SK-N-DZ (cell line): ENCODE data around the gene NRSN2.
A peak's percentile ranks its signal among the peaks of the same experiment; 100 is the strongest.
"Not testable (repeated sequence)": the region's sequence is repeated elsewhere in the genome, so short reads cannot be mapped to it uniquely, and the experiment has no call there.

Experiments
- DNase-seq: peaks from one replicate; pipeline ENCODE4 v3.0.0-alpha.2; 2015; ENCODE audit warnings: low spot score

The NRSN2 gene

DNA sequence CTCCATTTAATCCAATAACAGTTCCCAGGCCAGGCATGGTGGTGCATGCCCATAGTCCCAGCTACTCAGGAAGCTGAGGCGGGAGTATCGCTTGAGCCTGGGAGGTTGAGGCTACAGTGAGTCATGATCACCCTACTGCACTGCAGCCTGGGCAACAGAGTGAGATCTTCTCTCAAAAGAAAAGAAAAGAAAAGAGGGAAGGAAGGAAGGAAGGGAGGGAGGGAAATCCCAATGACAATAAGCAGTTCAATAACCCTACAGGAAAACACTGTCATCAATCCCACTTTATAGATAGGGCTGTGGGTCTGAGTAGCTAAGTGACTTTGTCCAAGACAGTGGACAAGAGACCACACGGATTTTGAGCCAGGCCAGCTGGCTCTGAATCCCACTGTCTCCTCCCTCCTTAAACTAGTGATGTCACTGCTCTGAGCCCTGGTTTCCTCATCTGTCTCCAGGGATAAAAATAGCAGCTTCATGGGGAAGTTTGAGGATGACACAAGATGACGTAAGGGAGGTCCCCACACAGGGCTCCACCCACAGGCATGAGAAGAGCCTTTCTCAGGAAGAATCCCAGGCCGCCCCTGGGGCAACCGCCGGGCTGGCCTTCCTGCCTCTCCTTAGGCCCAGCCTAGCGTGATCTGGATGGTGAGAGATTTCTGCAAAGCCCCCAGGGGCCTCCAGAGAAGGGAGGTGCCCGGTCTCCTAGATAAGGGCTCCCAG is 26.4 kb downstream of the NRSN2 start:
- no peak for DNase-seq

DNA sequence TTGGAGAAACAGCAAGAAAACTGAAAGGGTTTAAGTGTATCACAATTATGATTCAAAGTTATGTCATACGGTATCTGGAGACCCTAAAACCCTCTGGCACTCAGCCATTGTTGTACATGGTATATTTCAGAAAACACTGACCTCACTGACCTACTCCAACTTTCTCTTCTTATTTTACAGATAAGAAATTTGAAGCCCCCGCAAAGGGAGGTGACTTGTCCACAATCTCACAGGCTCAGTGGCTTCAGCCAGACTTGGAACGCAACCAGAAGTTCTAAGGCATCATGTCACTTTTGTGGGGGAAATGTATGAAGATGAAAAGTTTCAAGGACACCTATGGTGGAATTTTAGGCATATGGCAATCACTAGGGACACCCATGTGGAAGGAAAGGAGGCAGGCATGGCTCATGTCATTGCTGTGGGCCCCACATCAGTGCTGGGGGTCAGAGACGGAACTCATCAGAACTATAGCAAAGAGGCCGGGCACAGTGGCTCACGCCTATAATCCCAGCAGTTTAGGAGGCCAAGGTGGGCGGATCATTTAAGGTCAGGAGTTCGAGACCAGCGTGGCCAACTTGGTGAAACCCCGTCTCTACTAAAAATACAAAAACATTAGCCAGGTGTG is 28.5 kb downstream of the NRSN2 start:
- DNase-seq, result no peak

DNA sequence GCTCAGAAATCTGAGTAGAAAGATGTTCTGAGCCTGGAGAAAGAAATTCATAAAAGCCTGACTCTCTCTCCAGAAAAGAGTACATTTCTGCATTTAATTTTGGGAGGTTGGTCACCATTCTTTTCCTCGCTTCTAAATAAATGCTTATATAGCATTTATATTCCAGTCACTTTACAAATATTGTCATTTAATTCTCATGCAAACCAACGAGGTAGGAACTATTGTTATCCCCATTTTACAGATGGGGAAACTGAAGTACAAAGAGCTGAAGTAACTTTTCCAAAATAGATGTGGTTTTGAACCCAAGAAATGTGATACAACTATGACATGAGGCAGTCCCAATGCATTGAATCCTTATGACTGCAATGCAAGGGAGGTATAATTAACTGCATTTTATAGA is 29.2 kb downstream of the NRSN2 start:
- no peak for DNase-seq

DNA sequence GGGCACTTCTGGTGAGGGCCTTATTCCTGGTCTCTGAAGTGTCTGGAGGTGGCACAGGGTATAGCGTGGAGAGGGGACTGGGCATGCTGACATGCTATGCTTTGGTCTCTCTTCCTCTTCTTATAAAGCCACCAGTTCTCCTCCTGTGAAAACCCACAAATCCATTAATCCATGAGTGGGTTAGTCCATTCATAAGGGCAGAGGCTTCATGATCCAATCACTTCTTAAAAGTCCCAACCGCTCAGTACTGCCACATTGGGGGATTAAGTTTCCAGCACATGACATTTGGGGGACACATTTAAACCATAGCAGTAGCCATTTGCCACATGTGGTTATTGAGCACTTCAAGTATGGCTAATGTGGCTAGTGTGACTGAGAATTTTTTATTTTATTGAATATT is 29.8 kb downstream of the NRSN2 start:
- no peak for DNase-seq

DNA sequence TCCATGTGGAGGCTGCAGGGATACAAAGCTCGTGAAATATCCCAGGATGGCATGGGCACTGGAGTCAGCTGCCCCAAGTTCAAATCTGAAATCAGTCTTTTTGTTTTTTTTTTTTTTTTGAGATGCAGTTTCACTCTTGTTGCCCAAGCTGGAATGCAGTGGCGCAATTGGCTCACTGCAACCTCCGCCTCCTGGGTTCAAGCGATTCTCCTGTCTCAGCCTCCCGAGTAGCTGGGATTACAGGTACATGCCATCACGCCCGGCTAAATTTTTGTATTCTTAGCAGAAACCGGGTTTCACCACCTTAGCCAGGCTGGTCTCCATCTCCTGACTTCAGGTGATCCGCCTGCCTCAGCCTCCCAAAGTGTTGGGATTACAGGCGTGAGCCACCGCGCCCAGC is 30.7 kb downstream of the NRSN2 start:
- DNase-seq, result not testable (repeated sequence)

DNA sequence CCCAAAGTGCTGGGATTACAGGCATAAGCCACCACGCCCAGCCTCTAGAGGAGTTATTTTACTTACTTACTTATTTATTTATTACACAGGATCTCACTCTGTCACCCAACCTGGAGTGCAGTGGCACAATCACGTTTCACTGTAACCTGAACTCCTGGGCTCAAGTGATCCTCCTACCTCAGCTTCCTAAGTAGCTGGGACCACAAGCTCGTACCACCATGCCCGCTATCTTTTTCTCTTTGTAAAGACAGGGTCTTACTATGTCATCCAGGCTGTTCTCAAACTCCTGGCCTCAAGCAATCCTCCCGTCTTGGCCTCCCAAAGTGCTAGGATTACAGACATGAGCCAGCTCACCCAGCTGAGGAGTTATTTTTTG is 32.0 kb downstream of the NRSN2 start:
- DNase-seq, result no peak

DNA sequence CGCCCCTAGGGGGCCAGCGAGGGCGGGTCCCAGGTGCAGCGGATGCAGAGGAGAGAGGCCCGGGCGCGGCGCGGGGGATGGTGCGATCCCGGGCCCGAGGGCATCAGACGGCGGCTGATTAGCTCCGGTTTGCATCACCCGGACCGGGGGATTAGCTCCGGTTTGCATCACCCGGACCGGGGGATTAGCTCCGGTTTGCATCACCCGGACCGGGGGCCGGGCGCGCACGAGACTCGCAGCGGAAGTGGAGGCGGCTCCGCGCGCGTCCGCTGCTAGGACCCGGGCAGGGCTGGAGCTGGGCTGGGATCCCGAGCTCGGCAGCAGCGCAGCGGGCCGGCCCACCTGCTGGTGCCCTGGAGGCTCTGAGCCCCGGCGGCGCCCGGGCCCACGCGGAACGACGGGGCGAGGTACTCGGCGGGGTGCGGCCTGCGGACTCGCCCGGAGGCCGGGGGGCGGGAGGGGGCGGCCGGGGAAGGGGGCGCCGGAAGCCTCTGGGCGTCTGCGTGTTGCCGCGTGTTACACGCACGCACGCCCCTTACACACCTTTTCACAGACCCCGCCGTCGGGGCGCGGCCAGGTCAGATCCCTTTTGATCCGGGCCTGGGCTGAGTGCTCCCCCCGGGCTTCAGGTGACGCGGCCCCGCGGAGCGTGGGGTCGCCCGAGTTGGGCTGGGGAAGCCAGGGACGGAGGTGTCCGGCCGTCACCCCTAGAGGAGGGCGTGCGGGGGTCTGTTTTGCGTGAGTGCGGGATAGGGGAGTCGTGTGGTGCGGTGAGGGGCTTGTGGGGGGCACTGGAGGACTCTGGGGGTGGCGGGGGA is 34.1 kb downstream of the NRSN2 start:
- DNase-seq, result peak; percentile 77

DNA sequence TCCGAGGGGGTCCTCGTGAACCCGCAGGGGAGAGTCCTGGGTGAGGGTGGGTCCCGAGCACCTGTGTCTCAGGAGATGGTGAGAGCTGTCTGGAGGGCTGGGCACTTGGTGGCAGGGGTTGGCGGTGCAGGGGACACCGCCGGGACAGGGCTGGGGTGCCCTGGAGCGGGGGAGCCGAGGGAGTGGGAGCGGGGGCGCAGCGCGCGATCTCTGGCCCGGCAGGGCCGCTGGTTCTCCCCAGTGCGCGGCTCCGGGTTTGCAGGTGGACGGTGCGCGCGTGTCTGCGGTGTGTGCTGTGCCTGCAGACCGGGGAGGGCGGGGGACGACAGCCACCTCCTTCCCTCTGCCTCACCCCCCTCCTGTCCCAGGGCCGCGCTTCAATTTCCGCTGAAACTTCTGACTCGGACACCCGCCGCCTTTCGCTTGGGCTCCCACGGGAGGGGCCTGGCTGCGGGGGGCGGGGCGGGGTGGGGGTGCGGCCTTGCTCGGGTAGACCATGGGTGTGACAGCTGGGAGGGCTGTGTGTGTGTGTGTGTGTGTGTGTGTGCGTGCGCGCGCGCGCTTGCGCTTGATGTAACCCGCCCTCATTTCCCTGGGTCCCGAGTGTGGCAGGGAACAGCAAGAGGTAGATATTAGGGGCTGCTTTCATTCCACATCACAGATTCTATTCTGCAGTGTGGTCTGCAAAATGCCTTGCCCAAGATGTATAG is 34.8 kb downstream of the NRSN2 start:
- peak; percentile 47 for DNase-seq

DNA sequence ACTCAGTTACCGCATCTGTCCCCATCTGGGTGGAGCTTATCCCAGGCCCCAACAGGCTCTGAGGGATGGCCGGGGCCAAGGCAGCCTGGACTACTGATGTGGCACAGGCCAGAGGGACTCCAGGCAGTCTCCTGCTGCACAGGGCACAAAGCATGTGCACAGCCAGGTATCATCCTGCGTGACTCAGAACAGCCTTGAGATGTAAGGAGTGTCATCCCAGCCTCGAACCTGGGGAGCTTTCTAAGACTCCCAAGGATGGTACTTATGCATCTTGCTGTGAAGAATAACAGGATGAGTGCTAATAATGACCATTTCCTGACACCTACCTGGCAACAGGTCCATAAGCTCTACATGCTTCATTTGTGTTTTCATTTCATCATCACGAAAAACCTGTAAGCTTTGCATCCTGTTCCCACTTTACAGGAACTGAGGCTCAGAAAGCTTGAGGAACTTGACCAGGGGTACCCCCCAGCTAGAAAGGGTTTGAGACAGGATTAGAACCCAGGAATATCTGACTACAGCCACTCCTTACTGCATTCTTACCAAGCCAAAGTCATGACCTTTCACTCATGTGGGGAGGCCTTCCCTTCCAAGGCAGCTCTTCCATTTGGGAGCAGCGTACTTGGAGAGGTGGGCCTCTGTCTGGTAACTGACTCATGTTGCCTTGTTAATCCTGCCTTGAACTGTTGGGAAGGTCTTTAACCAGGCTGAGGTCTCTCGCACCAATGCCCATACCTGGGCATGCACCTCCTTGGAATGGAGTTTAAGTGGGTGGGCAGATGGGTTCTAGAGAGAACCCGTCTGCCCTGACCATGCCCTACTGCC is 35.6 kb downstream of the NRSN2 start:
- no peak for DNase-seq

DNA sequence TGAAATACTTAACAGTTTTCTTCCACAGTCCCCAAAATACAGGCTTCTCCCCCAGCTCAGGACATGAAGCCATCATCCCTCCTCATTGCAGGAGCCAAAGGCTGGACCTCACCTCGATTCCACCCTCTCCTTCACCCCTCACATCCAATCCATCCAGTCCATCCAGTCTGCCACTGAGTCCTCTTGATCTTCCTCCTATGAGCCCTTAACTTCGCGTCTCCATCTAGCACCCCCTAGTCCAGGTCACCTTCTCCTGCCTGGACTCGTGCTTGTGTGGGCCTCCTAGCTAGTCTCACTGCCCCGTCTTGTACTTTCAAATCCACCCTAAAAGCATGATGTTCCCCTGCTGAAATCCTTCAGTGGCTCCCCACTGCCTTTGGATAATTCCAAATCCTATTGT is 37.0 kb downstream of the NRSN2 start:
- no peak for DNase-seq

DNA sequence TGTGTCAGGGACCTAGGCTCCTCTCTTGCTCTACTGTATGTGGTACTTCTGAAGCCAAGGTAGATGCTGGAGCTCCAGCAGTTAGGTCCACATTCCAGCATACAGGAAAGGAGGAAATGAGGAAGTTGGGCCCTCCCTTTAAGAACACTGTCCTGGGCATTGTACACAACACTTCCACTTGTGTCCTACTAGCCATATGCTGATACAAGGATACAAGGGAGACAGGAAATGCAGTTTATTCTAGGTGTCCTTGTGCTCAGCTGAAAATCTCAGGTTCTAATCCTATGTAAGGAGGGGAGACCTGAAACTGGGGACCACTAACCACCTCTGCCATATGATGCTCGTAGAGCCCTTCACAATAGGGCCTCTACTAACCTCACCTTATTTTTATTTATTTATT is 37.8 kb downstream of the NRSN2 start:
- DNase-seq, result no peak

DNA sequence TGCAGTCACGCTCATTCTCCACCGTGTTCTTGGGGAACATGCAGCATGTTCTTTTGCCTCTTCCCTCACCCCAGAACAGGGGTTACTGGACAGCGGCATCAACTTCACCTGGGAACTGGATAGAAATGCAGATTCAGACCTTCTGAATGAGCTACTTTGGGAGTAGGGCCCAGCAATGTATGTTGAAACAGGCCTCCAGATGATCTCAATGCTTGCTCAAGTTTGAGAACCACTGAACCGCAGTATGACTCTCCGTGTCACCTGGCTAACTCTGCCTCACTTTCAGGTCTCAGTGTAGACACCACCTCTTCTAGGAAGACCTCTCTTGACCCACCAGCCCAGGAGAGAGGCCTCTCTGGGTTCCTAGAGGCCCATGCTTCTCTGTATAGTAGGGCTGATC is 38.5 kb downstream of the NRSN2 start:
- DNase-seq, result no peak

DNA sequence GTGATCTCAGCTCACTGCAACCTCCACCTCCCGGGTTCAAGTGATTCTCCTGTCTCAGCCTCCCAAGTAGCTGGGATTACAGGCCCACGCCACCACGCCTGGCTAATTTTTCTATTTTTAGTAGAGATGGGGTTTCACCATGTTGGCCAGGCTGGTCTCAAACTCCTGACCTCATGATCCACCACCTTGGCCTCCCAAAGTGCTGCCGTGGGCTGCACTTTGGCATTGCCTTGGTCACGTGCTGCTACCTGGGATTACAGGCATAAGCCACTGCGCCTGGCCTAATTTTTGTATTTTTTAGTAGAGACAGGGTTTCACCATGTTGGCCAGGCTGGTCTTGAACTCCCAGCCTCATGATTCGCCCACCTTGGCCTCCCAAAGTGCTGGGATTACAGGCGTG is 39.7 kb downstream of the NRSN2 start:
- not testable (repeated sequence) for DNase-seq

DNA sequence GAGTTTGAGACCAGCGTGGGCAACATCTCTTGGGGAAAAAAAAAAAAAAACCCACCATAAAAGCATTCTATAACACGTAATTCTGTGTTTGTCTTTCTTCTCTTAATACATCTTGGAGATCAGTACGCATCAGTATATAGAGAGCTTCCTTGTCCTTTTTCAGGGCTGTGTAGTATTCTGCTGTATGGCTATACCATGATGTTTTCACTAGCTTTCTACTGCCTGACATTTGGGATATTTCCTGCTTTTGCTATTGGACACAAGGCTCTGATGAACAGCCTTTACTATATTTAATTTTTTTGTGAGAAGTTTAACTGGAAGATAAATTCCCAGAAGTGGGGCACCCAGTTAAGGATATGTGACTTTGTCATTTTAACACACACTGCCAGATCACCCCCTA is 40.6 kb downstream of the NRSN2 start:
- no peak for DNase-seq

DNA sequence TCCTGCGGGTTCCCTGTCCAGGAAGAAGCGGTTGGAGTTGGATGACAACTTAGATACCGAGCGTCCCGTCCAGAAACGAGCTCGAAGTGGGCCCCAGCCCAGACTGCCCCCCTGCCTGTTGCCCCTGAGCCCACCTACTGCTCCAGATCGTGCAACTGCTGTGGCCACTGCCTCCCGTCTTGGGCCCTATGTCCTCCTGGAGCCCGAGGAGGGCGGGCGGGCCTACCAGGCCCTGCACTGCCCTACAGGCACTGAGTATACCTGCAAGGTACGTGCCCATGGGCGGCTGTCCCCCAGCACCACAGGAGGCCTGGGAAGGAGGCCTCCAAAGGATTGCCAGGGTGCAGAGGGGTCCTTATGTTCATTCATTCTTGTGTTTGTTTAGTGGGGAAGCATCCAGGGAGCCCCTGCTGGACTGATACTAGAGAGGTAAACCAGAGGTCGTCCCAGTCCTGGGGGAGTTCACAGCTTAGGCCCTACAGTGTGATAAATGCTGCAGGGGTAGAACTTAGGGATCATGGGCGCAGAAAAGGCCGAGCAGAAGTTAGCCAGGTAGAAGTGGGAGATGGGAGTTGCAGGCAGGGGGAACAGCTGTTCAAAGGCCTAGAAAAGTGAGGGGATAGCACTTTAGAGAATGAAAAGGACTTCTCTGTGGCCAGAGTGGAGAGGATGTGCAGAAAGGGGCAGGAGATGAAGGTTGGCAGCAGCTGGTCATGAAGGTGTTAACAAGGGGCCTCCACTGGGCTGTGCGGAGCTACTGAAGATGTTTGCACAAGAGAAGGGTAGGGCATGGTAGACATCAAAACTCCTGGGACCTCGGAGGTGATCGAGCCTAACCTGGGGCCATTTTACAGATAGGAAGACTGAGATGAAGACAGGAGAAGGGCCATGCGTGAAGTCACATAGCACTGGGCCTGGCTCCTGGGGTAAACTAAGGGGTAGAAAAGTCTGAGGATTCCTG is 41.4 kb downstream of the NRSN2 start:
- no peak for DNase-seq

DNA sequence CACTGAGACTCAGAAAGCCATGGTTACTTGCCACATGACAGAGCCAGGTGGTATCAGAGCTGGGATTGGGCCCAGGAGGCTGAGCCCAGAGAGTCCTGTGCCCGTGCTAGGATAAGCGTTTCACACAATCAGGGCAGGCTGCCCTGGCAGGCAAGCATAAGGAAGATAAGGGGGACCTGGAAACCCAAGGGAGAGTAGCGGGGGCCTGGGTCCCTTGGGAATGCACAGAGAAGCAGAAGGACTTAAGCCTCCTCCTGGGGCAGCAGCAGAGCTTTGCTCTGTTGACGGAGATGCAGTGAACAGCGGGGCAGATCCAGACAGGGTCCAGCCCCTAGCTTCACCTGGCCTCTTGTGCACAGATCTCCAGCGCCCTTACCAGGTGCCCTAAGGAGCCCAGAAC is 42.3 kb downstream of the NRSN2 start:
- DNase-seq, result no peak

DNA sequence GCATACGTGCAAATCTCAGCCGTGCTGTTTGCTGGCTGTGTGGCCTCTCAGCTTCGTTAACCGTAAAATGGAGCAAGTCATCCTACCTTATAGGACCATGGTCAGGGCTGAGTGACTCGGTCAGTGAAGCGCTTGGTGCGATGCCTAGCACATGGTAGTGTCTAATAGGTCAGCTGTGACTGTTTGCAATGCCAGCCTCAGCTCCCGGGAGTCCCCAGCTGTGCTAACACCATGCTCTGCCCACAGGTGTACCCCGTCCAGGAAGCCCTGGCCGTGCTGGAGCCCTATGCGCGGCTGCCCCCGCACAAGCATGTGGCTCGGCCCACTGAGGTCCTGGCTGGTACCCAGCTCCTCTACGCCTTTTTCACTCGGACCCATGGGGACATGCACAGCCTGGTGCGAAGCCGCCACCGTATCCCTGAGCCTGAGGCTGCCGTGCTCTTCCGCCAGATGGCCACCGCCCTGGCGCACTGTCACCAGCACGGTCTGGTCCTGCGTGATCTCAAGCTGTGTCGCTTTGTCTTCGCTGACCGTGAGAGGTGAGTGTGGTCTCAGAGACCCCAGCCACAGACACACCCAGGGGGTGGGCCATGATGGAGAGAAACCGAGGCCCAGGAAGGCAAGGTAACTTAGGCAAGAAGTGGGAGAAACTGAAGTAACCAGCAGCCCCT is 44.3 kb downstream of the NRSN2 start:
- no peak for DNase-seq

DNA sequence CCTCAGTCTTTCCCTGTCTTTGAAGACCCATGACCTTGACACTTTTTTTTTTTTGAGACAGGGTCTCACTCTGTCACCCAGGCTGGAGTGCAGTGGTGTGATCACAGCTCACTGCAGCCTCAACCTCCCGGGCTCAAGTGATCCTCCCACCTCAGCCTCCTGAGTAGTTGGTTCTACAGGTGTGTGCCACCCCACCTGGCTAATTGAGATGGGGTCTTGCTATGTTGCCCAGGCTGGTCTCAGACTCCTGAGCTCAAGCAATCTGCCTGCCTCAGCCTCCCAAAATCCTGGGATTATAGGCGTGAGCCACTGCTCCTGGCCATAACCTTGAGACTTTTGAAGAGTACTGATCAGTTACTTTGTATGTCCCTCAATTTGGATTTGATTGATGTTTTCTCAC is 46.4 kb downstream of the NRSN2 start:
- DNase-seq, result not testable (repeated sequence)

DNA sequence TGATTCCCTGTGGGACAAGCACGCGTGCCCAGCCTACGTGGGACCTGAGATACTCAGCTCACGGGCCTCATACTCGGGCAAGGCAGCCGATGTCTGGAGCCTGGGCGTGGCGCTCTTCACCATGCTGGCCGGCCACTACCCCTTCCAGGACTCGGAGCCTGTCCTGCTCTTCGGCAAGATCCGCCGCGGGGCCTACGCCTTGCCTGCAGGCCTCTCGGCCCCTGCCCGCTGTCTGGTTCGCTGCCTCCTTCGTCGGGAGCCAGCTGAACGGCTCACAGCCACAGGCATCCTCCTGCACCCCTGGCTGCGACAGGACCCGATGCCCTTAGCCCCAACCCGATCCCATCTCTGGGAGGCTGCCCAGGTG is 49.3 kb downstream of the NRSN2 start:
- DNase-seq, result no peak
